ENCODE results near the gene CDK3. TPM values are rescaled to one million over a fixed set of nuclear protein-coding genes. Genes with fewer than 3 reads are reported as not detected.

The CDK3 gene
- total RNA-seq, 4 donors from 2014 or later: 2.4 to 6.6 (median 3.6) TPM

GRCh38 chr17:76024353-76024752 lies 23.7 kb downstream of the CDK3 start:
- no peak for TF ChIP-seq CTCF (IDR thresholded peaks at IDR 0.05)
- no peak for TF ChIP-seq POLR2A (IDR thresholded peaks at IDR 0.05)
- H3K27ac ChIP-seq: peak overlapping the region in 3 of 4 donors; percentile 97 to 99 (median 97)
- H3K27me3 ChIP-seq: peaks cover 0 to 16% (median 0%) of the 10 kb centered on the region in 4 donors
- H3K4me3 ChIP-seq: peak overlapping the region in 3 of 4 donors; percentile 61 to 77 (median 68)
- H3K4me1 ChIP-seq: peaks cover 4 to 48% (median 7%) of the 10 kb centered on the region in 3 donors
- no peaks in the 10 kb centered on the region for H3K9me3 ChIP-seq
- no peak for DNase-seq
- WGBS, 2 donors: no CpG with 5 or more reads among the region's 9 CpGs
- intact Hi-C loops (cut with DNase I): no loop called here
- H3K36me3 ChIP-seq: peaks cover 0 to 49% (median 0%) of the 10 kb centered on the region in 3 donors

- Histone ChIP-seq H3K4me3 (peak overlapping the region; percentile 61 to 77 (median 70)), H3K27ac (peak overlapping the region; percentile 52 to 99 (median 97)), H3K36me3 (peaks cover 0 to 40% (median 0%) of the 10 kb centered on the region in 3 donors), H3K9me3 (no peaks in the 10 kb centered on the region), H3K27me3 (peaks cover 0 to 16% (median 0%) of the 10 kb centered on the region in 4 donors), H3K4me1 (peaks cover 10 to 55% (median 10%) of the 10 kb centered on the region in 3 donors)
- TF ChIP-seq CTCF (IDR thresholded peaks at IDR 0.05) (no peak), POLR2A (IDR thresholded peaks at IDR 0.05) (no peak)
- 26% methylated on average over 5 of the region's 12 CpGs; no CpG with 5 or more reads in 1 of the 2 donors for WGBS, 2 donors
- intact Hi-C loops (cut with DNase I): no loop called here
- DNase-seq: no peak
Observed at GRCh38 chr17:76025294-76025693, 24.6 kb downstream of the CDK3 start.

- intact Hi-C loops (cut with DNase I): no loop called here
- WGBS, 2 donors: no CpG with 5 or more reads among the region's 15 CpGs
Observed at GRCh38 chr17:76026714-76027158, 26.1 kb downstream of the CDK3 start.

GRCh38 chr17:76027159-76027839 lies 26.6 kb downstream of the CDK3 start, which contains the start of gene EVPL:
TSS of gene EVPL (minus strand) at chr17:76027306. CDS start at chr17:76027198, 108 bp downstream.
- no peak for DNase-seq
- H3K36me3 ChIP-seq: peaks cover 0 to 20% (median 0%) of the 10 kb centered on the region in 3 donors
- H3K4me3 ChIP-seq: peak within 1 kb of the TSS; percentile 61 to 77 (median 70)
- intact Hi-C loops (cut with DNase I): no loop called here
- WGBS, 2 donors: 29 to 46% methylated on average over 1 to 6 of the region's 24 CpGs
- peak in 3 of 4 donors; percentile 27 to 68 (median 49) for TF ChIP-seq POLR2A (IDR thresholded peaks at IDR 0.05)
- peak in 1 of 6 experiments; percentile 2 for TF ChIP-seq CTCF (IDR thresholded peaks at IDR 0.05)
- peak within 1 kb of the TSS; percentile 84 to 99 (median 97) for H3K27ac ChIP-seq
- H3K4me1 ChIP-seq: peaks cover 10 to 55% (median 10%) of the 10 kb centered on the region in 3 donors
- H3K9me3 ChIP-seq: no peaks in the 10 kb centered on the region
- H3K27me3 ChIP-seq: peaks cover 0 to 4% (median 0%) of the 10 kb centered on the region in 4 donors

More at GRCh38 chr17:76026714-76027158, 26.1 kb downstream of the CDK3 start:
- Histone ChIP-seq H3K27me3 (peaks cover 0 to 9% (median 0%) of the 10 kb centered on the region in 4 donors), H3K27ac (peak overlapping the region; percentile 84 to 99 (median 97)), H3K9me3 (no peaks in the 10 kb centered on the region), H3K4me1 (peaks cover 10 to 55% (median 10%) of the 10 kb centered on the region in 3 donors), H3K36me3 (peaks cover 0 to 26% (median 0%) of the 10 kb centered on the region in 3 donors), H3K4me3 (peak overlapping the region; percentile 61 to 77 (median 70))
- no peak for DNase-seq
- no peak for TF ChIP-seq POLR2A (IDR thresholded peaks at IDR 0.05)
- TF ChIP-seq CTCF (IDR thresholded peaks at IDR 0.05): peak in 1 of 6 experiments; percentile 7

Data from esophagus squamous epithelium (tissue), 5 donors.